Mucosa of stomach (tissue), 1 donor: Measurements from ENCODE around the gene ZNF569.
A peak's percentile ranks its signal among the peaks of the same experiment; 100 is the strongest.
"Not testable (repeated sequence)": the region's sequence is repeated elsewhere in the genome, so short reads cannot be mapped to it uniquely, and the experiment has no call there.

ENCODE experiments used
- H3K27me3 ChIP-seq: one replicate; pipeline ENCODE4 v1.7.0; 2013; ENCODE audit warnings: mild to moderate bottlenecking, low read length; ENCODE audit not compliant: control insufficient read depth, insufficient read depth
- H3K36me3 ChIP-seq: one replicate; pipeline ENCODE4 v1.7.0; 2013; ENCODE audit warnings: low read length; ENCODE audit not compliant: control insufficient read depth, insufficient read depth
- H3K4me1 ChIP-seq: one replicate; pipeline ENCODE4 v1.7.0; 2013; ENCODE audit warnings: mild to moderate bottlenecking, low read length; ENCODE audit not compliant: control insufficient read depth, insufficient read depth
- H3K4me3 ChIP-seq: one replicate; pipeline ENCODE4 v1.7.0; 2013; ENCODE audit warnings: low read length
- H3K9ac ChIP-seq: one replicate; pipeline ENCODE4 v1.7.0; 2013; ENCODE audit warnings: mild to moderate bottlenecking, low read length, moderate library complexity
- H3K9me3 ChIP-seq: one replicate; pipeline ENCODE4 v1.7.0; 2013; ENCODE audit warnings: mild to moderate bottlenecking, low read length, moderate library complexity; ENCODE audit not compliant: control insufficient read depth
- donor health status: Pancreatic carcinoma.

ZNF569 gene

GRCh38 chr19:37370880-37371661 is 96.2 kb downstream of the ZNF569 start, which contains the start of gene ZNF527:
ZNF527 (plus strand) TSS chr19:37371099; CDS start chr19:37374199, 3,100 bp downstream.
- H3K27me3 ChIP-seq, result no peaks in the 10 kb centered on the region
- no peaks in the 10 kb centered on the region for H3K9me3 ChIP-seq
- H3K4me1 ChIP-seq, result no peaks in the 10 kb centered on the region
- H3K9ac ChIP-seq, result peak within 1 kb of the TSS; percentile 72
- H3K36me3 ChIP-seq, result peaks cover 3% of the 10 kb centered on the region
- peak within 1 kb of the TSS; percentile 76 for H3K4me3 ChIP-seq

- not testable (repeated sequence) for H3K9me3 ChIP-seq, H3K4me1 ChIP-seq, H3K36me3 ChIP-seq, H3K27me3 ChIP-seq
- Histone ChIP-seq H3K4me3 (peak overlapping the region; percentile 76), H3K9ac (peak overlapping the region; percentile 72)
Measured at GRCh38 chr19:37370386-37370879, 96.8 kb downstream of the ZNF569 start.

- no peaks in the 10 kb centered on the region for H3K9me3 ChIP-seq
- H3K4me3 ChIP-seq, result no peak overlapping the region
- no peak overlapping the region for H3K9ac ChIP-seq
- H3K27me3 ChIP-seq, result no peaks in the 10 kb centered on the region
- H3K4me1 ChIP-seq, result no peaks in the 10 kb centered on the region
- no peaks in the 10 kb centered on the region for H3K36me3 ChIP-seq
Measured at GRCh38 chr19:37362733-37363132, 104.5 kb downstream of the ZNF569 start.

- no peaks in the 10 kb centered on the region for H3K36me3 ChIP-seq
Measured at GRCh38 chr19:37361994-37362393, 105.2 kb downstream of the ZNF569 start.

More at GRCh38 chr19:37361994-37362393, 105.2 kb downstream of the ZNF569 start:
- no peak overlapping the region for H3K4me3 ChIP-seq
- H3K9me3 ChIP-seq, result no peaks in the 10 kb centered on the region
- H3K9ac ChIP-seq, result no peak overlapping the region
- no peaks in the 10 kb centered on the region for H3K4me1 ChIP-seq
- H3K27me3 ChIP-seq, result no peaks in the 10 kb centered on the region
